GM19099 (cell line): ENCODE data around the gene EDN3.

Experiments used
- POLR2A ChIP-seq: IDR thresholded peaks from 3 replicates; pipeline ENCODE4 v1.6.1; 2011; ENCODE audit warnings: low read depth; ENCODE audit not compliant: insufficient read length; ENCODE audit errors: extremely low read depth

Gene EDN3

DNA sequence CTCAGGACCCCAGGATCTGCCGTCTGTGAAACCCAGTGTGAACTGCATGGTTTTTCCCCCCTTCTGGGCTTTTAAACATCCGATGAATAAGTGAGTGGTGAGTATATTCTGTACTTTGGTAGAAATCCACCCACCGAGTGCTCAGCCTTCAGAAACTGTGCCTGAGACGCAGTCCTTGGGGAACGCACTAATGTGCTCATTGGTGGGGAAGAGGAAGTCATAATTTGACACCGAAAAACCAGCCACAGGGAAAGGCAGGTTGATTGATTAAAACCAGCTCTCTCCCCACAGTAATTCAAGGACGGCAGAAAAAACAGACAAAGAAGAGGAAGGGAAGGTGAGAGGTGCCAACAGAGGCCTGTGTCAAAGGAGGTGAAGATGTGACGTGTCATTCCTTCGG, 21.7 kb downstream of the EDN3 start:
- no peak for TF ChIP-seq POLR2A

DNA sequence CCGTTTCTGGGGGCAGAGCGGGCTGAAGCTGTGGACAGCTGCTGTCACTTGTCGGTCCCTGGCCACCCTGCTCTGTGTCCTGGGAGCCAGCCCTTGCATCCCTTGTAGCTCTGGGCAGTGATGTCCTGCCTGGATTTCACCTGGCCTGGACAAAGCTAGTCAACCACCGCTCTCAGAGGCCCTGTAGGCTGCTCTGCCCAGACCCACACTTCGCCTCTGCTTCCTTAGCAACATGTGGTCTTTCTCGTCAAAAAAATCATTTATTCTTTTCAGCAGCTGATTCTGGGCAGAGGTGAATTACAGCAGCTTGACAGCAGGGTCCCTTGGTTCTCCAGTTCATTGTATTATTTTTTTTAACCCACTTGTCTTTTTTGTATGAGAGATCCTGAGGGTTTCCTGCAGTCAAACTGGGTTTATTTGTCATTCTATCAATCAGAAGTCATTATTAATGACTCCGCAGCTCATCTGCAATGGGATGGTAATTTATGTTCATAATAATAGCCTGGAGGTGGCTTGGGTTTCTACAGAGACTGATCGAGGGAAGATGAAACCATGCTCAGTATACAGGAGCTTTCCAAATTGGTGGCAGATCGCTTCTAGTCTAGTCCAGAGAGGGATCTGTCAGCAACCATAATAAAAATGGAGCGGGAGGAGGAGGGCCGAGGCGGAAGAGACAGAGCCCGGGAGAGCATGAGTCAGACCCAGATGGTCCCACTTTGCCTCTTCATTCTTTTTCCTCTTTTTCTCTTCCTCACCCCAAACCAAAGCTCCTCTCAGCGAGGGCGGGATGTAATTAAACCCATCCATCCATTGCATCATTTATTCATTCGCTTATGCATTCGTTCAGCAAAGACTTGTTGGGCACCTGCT, 22.4 kb downstream of the EDN3 start:
- TF ChIP-seq POLR2A, result no peak

DNA sequence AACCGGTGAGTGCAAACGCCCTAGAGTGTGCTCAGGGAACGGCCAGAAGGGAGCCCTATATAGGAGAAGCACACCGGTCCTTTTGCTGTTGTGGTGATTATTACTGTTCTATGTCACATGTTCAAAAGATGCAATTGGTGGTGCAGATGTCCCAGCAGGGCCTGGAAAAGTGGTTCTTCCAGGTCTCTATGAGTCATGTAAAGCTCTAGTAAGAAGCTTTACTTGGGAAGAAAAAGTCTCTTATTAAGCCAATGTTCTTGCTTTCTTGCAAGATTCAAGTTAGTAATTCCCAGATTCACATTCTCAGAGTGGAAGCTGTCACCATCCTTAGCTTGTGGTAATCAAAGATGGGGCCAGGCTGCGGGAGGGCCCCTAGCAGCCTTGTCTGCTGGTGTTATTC, 23.3 kb downstream of the EDN3 start:
- TF ChIP-seq POLR2A, result no peak

DNA sequence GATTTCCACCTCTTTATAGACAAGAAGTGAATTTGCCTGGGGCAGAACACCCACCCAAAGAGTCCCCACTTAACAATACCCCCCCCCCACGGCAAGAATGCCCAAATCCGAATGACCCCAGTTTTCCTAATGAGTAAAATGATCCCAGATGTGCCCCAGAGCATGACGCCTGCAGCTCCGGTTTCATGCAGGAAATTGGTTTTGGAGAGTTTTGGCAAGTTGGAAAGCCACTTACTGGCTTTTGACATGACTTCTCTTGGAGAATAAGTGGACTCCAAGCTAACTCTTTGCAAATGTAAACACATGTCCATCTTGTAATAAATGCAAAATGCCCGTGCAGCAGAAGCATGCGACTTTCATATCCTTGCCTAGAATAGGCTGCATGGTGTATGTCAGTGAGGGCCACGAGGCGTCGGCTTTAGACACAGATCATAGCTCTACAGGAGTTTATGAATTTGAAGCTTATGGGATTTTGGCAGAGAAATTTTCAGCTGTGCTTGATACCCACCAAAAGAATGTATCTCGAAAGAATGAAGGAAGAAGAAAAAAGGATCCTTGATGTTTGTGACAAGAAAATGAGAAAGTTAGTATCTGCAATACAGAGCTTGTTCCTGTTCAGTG, 24.2 kb downstream of the EDN3 start:
- TF ChIP-seq POLR2A, result no peak

DNA sequence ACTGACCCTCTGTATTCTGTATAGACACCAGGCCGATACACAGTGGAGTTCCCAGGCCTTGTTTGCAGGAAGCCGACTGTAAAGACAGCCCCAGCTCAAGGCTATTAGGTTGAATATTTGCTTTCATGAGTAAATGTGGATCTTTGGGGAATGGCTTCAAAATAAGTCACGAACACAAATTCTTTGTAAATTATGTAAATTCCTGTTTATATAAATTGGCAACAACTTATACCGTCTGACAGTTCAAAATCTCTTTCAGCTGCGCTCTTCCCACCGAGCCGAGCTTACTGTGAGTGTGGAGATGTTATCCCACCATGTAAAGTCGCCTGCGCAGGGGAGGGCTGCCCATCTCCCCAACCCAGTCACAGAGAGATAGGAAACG, 24.7 kb downstream of the EDN3 start:
- TF ChIP-seq POLR2A, result no peak

DNA sequence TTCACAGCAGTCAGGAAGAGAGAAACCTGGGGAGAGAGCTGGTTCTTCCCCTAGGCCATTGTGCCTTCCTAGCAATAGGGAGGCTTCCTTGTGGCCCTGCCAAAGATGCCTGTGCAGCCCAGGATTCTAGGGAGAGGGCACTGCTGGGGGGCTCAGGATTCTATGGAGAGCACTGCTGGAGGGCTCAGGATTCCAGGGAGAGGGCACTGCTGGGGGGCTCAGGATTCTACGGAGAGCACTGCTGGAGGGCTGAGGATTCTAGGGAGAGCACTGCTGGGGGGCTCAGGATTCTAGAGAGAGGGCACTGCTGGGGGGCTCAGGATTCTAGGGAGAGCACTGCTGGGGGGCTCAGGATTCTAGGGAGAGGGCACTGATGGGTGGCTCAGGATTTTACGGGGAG, 25.8 kb downstream of the EDN3 start:
- TF ChIP-seq POLR2A, result no peak

DNA sequence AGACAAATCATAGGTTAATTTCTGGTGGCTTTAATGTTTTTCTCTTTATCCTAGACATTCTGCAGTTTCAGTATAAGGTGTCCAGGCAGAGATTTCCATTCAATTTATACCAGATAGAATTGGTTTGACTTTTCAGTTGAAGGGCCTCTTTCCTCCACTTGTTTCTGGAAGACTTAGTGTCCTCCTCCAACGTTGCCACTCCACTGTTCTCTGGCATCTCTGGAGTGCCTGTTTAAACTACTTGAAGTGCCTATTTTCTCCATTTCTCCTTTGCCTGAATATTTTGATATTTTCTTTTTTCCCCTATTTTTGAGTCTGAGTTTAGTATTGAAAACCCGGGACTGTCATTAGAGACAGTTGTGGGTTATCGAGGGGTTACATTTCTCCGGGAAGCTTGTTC, 27.7 kb downstream of the EDN3 start:
- no peak for TF ChIP-seq POLR2A

DNA sequence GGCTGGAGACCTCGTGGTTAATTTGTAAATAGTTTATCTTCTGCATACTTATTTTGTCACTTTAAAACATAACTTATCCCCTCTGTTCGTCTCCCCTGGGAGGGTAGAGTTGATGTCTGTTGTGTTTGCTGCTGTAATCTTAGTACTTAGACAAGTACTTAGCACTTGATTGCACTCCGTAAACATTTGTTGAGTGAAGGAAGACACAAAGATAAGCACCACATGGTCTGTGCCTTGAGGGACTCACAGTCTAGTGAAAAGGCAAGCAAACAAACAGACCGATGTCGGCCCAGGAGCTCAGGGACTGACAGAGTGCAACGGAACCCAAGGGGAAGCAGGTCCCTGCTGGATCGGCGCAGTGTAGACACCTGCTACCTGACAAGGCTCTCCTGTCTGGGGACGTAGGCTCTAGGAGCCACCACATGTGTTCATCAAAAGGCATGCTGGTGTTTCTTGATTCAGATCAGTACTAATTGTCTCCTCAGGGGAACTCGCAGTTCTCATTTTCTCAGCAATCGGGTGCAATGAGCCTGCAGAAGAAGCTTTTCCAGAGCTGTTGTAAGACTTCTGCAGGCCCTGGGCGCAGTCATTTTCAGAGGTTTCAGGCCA, 31.4 kb downstream of the EDN3 start:
- TF ChIP-seq POLR2A, result no peak

DNA sequence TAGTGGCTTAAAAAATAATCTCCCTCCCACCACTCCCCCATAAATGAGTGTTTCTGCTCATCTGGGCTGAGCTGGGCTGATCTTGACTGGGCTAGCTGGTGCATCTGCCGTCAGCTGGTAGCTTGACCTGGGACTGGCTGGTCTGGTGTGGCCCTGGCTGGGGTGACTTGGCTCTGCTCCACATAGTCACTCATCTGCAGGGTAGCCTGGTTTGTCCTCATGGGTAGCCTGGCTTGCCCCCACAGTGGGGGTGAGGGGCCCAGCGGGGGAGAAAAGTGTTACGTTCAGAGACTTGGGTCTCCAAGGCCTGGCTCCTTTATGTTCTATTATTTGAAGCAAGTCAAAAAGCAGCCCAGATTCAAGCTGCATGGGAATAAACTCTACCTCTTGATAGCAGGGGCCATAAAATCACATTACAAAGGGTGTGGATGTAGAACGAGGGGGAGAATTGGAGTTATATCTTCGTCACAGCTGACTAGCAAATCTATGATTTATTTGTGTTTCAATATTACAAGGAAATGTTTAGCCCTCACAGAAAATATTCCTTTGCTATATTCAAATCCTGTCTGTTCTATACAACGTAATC, 32.9 kb downstream of the EDN3 start:
- no peak for TF ChIP-seq POLR2A

DNA sequence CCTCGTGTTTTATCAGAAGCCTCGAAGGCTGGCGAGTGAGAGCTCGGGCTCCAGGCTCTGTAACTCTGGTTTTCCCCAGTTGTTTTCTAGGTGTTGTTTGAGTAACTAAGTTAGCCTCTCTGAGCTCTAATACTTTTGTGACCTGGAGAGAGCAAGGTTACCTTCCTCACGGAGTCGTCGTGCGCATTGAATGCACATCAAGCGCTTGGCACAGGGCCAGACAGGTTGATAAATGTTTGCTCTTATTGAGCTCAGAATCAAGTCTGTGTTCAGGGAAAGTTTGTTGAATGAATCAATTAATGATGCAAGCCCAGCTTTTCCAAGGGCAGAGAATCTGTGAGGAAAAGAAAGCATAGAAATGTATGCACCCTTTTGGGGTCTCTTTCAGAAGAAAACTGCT, 33.5 kb downstream of the EDN3 start:
- TF ChIP-seq POLR2A, result no peak

DNA sequence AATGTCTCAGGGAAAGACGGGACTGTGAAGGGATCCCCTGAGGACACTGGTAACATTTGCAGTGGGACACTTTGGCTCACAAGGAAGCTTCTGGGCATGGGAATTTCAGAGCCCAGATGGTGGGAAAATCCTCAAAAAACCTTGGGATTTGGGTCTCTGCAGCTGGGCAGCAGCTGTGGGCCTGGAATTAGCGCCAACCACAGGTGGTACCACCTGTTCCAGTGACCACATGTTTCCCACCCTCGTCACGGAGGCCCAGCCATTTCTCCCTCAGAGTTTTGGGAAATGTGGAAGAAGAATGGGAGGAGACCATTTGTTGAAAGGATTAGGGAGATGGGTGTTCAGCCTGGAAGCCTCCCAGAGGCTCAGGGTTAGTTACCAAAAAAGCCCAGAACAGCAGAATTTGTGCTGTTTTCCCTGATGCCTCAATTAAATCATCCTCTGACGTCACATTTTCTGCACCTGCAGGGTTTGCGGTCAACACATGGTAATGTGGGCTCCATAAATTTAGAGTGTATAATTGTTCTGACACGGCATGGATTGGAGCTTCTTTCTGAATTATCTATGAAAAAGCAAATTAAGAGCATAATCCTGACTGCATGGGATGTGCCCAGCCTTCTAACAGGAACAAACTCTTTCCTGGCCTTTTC, 34.4 kb downstream of the EDN3 start:
- no peak for TF ChIP-seq POLR2A

DNA sequence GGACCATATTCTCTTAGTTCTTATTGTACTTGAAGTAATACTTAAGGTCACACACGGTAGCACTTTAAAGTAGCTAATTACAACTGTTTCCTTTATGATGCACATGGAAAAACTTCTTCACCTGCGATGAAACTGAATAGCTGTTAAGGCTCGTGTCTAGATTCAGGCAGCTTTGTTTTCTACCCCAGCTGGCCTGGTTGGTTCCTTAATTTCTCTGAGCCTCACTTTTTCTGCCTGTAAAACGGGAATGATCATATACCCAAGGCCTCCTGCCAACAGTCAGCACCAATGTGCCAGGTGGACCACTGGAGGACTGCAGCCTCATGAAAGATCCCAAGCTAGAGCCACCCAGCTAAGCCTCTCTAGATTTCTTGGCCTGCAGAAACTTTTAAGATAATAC, 35.0 kb downstream of the EDN3 start:
- TF ChIP-seq POLR2A, result no peak

DNA sequence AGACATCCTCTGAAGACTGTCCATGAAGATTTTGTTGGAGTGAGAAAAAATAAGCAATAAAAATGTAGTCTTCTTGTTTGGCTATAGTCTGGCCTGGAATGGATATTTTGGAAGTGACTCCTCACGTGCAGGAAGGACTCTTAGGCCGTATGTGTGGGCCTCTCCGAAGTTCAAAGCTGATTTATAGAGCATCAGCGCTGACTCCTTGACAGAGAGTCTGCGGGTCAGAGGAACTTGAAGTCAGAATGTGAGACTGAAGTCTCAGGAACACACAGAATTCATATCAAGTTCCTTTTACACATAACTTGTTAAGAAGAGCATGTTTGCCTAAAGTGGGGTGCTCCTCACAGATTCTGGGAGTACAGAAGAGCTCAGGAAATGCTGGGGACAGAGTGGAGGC, 36.1 kb downstream of the EDN3 start:
- no peak for TF ChIP-seq POLR2A

DNA sequence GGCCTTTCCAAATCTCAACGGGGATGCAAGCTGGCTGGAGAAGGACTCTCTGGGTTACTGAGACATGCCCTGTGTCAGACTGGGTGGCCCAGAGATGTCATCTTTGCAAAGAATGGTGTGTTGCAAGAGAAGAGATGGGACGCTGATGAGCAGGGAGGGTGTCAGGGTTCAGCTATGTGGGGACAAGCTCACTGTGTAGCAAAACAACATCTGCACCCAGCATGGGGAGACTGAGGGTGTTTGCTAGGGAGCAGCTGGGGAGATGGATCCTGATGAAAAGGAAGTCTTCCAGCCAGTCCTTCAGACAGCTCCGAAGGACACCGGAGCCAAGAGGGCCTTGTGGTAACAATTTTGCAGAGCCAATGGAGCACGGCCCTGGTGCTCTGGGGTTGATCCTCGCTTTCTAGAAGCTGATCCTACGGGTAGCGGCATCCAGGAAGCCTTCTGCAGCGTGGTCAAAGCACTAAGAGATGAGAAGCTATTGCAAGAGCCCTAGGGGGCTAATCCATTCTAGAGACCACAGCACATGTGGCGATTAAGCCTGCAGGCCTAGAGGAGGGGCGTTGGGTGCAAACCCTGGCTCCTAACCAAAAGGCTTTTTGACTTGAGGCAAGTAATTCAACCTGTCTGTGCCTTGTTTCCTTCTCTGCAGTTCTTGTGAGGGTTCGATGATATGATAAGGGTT, 39.9 kb downstream of the EDN3 start:
- TF ChIP-seq POLR2A, result no peak
